Measurements from ENCODE around the gene RBMS3. TPM values are rescaled to one million over a fixed set of nuclear protein-coding genes. Genes with fewer than 3 reads are reported as not detected.

The RBMS3 gene
- total and polyA plus RNA-seq, 4 donors = 26.8 to 203 (median 94.8) TPM

GRCh38 chr3:29759411-29760225, 478.7 kb downstream of the RBMS3 start:
- H3K27me3 ChIP-seq (ENCODE audit: control insufficient read depth in 1 of 2, insufficient read depth in 2 of 2, low read length in 1 of 2) = no peaks in the 10 kb centered on the region
- H3K27ac ChIP-seq (ENCODE audit: low read depth in 1 of 2, low read length in 2 of 2) = peak overlapping the region; percentile 49 to 97
- H3K9me3 ChIP-seq (ENCODE audit: control insufficient read depth, low read length) = no peaks in the 10 kb centered on the region
- peak; percentile 33 for ATAC-seq (ENCODE audit: low FRiP score)
- DNase-seq = no peak
- 36 to 37% methylated on average over 9 of the region's 9 CpGs for WGBS, 2 donors
- peaks cover 6 to 20% of the 10 kb centered on the region in 2 donors for H3K4me1 ChIP-seq (ENCODE audit: control insufficient read depth in 1 of 2, insufficient read depth in 2 of 2, low read length in 2 of 2)
- intact Hi-C loops (cut with DNase I) = loop anchor here (2.0 to 10.0 kb wide), 5 partner anchors 232 to 1095 kb away; partner anchors contain the start of gene RBMS3 (in 1 of the 2)
- no peaks in the 10 kb centered on the region for H3K36me3 ChIP-seq (ENCODE audit: control insufficient read depth in 1 of 2, insufficient read depth in 2 of 2, low read length in 1 of 2)
- peak overlapping the region in 1 of 2 donors; percentile 26 for H3K4me3 ChIP-seq (ENCODE audit: low read length in 2 of 2)

GRCh38 chr3:29760226-29760685, 479.4 kb downstream of the RBMS3 start:
- ATAC-seq (ENCODE audit: low FRiP score) (no peak), DNase-seq (no peak)
- Histone ChIP-seq H3K4me3 (ENCODE audit: low read length in 2 of 2) (no peak overlapping the region), H3K27me3 (ENCODE audit: control insufficient read depth in 1 of 2, insufficient read depth in 2 of 2, low read length in 1 of 2) (no peaks in the 10 kb centered on the region), H3K27ac (ENCODE audit: low read depth in 1 of 2, low read length in 2 of 2) (peak overlapping the region in 1 of 2 donors; percentile 49), H3K36me3 (ENCODE audit: control insufficient read depth in 1 of 2, insufficient read depth in 2 of 2, low read length in 1 of 2) (no peaks in the 10 kb centered on the region), H3K4me1 (ENCODE audit: control insufficient read depth in 1 of 2, insufficient read depth in 2 of 2, low read length in 2 of 2) (peaks cover 6 to 20% of the 10 kb centered on the region in 2 donors), H3K9me3 (ENCODE audit: control insufficient read depth, low read length) (no peaks in the 10 kb centered on the region)
- intact Hi-C loops (cut with DNase I) = loop anchor here in 1 of 2 donors (5.0 to 10.0 kb wide), 3 partner anchors 478 to 1095 kb away; partner anchors contain the start of gene RBMS3

GRCh38 chr3:29761517-29761916, 480.6 kb downstream of the RBMS3 start:
- peaks cover 6 to 19% of the 10 kb centered on the region in 2 donors for H3K4me1 ChIP-seq (ENCODE audit: control insufficient read depth in 1 of 2, insufficient read depth in 2 of 2, low read length in 2 of 2)
- DNase-seq (no peak), ATAC-seq (ENCODE audit: low FRiP score) (no peak)
- H3K27ac ChIP-seq (ENCODE audit: low read depth in 1 of 2, low read length in 2 of 2) = peak overlapping the region in 1 of 2 donors; percentile 17
- intact Hi-C loops (cut with DNase I) = loop anchor here in 1 of 2 donors (5.0 to 10.0 kb wide), 3 partner anchors 479 to 1097 kb away; partner anchors contain the start of gene RBMS3
- no peak overlapping the region for H3K4me3 ChIP-seq (ENCODE audit: low read length in 2 of 2)
- H3K36me3 ChIP-seq (ENCODE audit: control insufficient read depth in 1 of 2, insufficient read depth in 2 of 2, low read length in 1 of 2) = no peaks in the 10 kb centered on the region
- no peaks in the 10 kb centered on the region for H3K27me3 ChIP-seq (ENCODE audit: control insufficient read depth in 1 of 2, insufficient read depth in 2 of 2, low read length in 1 of 2)
- H3K9me3 ChIP-seq (ENCODE audit: control insufficient read depth, low read length) = no peaks in the 10 kb centered on the region
- WGBS, 2 donors = 88 to 96% methylated on average over 2 of the region's 2 CpGs

- Histone ChIP-seq H3K4me3 (ENCODE audit: low read length in 2 of 2) (no peak overlapping the region), H3K36me3 (ENCODE audit: control insufficient read depth in 1 of 2, insufficient read depth in 2 of 2, low read length in 1 of 2) (no peaks in the 10 kb centered on the region), H3K27me3 (ENCODE audit: control insufficient read depth in 1 of 2, insufficient read depth in 2 of 2, low read length in 1 of 2) (no peaks in the 10 kb centered on the region), H3K27ac (ENCODE audit: low read depth in 1 of 2, low read length in 2 of 2) (no peak overlapping the region), H3K9me3 (ENCODE audit: control insufficient read depth, low read length) (no peaks in the 10 kb centered on the region), H3K4me1 (ENCODE audit: control insufficient read depth in 1 of 2, insufficient read depth in 2 of 2, low read length in 2 of 2) (peaks cover 2 to 10% of the 10 kb centered on the region in 2 donors)
- no peak for ATAC-seq (ENCODE audit: low FRiP score)
- intact Hi-C loops (cut with DNase I) = loop anchor here in 1 of 2 donors (5.0 to 10.0 kb wide), 3 partner anchors 481 to 1098 kb away; partner anchors contain the start of gene RBMS3
- 95 to 97% methylated on average over 1 of the region's 1 CpG for WGBS, 2 donors
- DNase-seq = no peak
These were observed 482.2 kb downstream of the RBMS3 start for GRCh38 chr3:29763115-29763514.

GRCh38 chr3:29764041-29764440, 483.2 kb downstream of the RBMS3 start:
- Histone ChIP-seq H3K36me3 (ENCODE audit: control insufficient read depth in 1 of 2, insufficient read depth in 2 of 2, low read length in 1 of 2) (no peaks in the 10 kb centered on the region), H3K4me3 (ENCODE audit: low read length in 2 of 2) (no peak overlapping the region), H3K9me3 (ENCODE audit: control insufficient read depth, low read length) (no peaks in the 10 kb centered on the region), H3K4me1 (ENCODE audit: control insufficient read depth in 1 of 2, insufficient read depth in 2 of 2, low read length in 2 of 2) (peaks cover 0 to 9% of the 10 kb centered on the region in 2 donors), H3K27ac (ENCODE audit: low read depth in 1 of 2, low read length in 2 of 2) (no peak overlapping the region), H3K27me3 (ENCODE audit: control insufficient read depth in 1 of 2, insufficient read depth in 2 of 2, low read length in 1 of 2) (no peaks in the 10 kb centered on the region)
- intact Hi-C loops (cut with DNase I) = loop anchor here in 1 of 2 donors (5.0 to 10.0 kb wide), 3 partner anchors 482 to 1099 kb away; partner anchors contain the start of gene RBMS3
- DNase-seq = no peak
- ATAC-seq (ENCODE audit: low FRiP score) = no peak
- WGBS, 2 donors = 47 to 66% methylated on average over 3 of the region's 3 CpGs

- peaks cover 0 to 7% of the 10 kb centered on the region in 2 donors for H3K4me1 ChIP-seq (ENCODE audit: control insufficient read depth in 1 of 2, insufficient read depth in 2 of 2, low read length in 2 of 2)
- H3K36me3 ChIP-seq (ENCODE audit: control insufficient read depth in 1 of 2, insufficient read depth in 2 of 2, low read length in 1 of 2) = no peaks in the 10 kb centered on the region
- no peak overlapping the region for H3K27ac ChIP-seq (ENCODE audit: low read depth in 1 of 2, low read length in 2 of 2)
- H3K27me3 ChIP-seq (ENCODE audit: control insufficient read depth in 1 of 2, insufficient read depth in 2 of 2, low read length in 1 of 2) = no peaks in the 10 kb centered on the region
- ATAC-seq (ENCODE audit: low FRiP score) = peak; percentile 76
- H3K4me3 ChIP-seq (ENCODE audit: low read length in 2 of 2) = no peak overlapping the region
- H3K9me3 ChIP-seq (ENCODE audit: control insufficient read depth, low read length) = no peaks in the 10 kb centered on the region
- no peak for DNase-seq
- WGBS, 2 donors = 27 to 35% methylated on average over 2 of the region's 2 CpGs
- intact Hi-C loops (cut with DNase I) = loop anchor here (5.0 to 10.0 kb wide), 4 partner anchors 482 to 1100 kb away; partner anchors contain the start of gene RBMS3 (in 1 of the 2)
These were observed 483.9 kb downstream of the RBMS3 start for GRCh38 chr3:29764603-29765254.

GRCh38 chr3:29771602-29772001, 490.7 kb downstream of the RBMS3 start:
- ATAC-seq (ENCODE audit: low FRiP score) (no peak), DNase-seq (no peak)
- WGBS, 2 donors = 94 to 97% methylated on average over 3 of the region's 3 CpGs
- H3K27me3 ChIP-seq (ENCODE audit: control insufficient read depth in 1 of 2, insufficient read depth in 2 of 2, low read length in 1 of 2) = no peaks in the 10 kb centered on the region
- H3K36me3 ChIP-seq (ENCODE audit: control insufficient read depth in 1 of 2, insufficient read depth in 2 of 2, low read length in 1 of 2) = no peaks in the 10 kb centered on the region
- intact Hi-C loops (cut with DNase I) = no loop called here
- no peaks in the 10 kb centered on the region for H3K4me1 ChIP-seq (ENCODE audit: control insufficient read depth in 1 of 2, insufficient read depth in 2 of 2, low read length in 2 of 2)
- H3K27ac ChIP-seq (ENCODE audit: low read depth in 1 of 2, low read length in 2 of 2) = no peak overlapping the region
- no peaks in the 10 kb centered on the region for H3K9me3 ChIP-seq (ENCODE audit: control insufficient read depth, low read length)
- H3K4me3 ChIP-seq (ENCODE audit: low read length in 2 of 2) = no peak overlapping the region

- H3K4me3 ChIP-seq (ENCODE audit: low read length in 2 of 2) = no peak overlapping the region
- H3K27me3 ChIP-seq (ENCODE audit: control insufficient read depth in 1 of 2, insufficient read depth in 2 of 2, low read length in 1 of 2) = no peaks in the 10 kb centered on the region
- ATAC-seq (ENCODE audit: low FRiP score) = no peak
- intact Hi-C loops (cut with DNase I) = no loop called here
- no peaks in the 10 kb centered on the region for H3K9me3 ChIP-seq (ENCODE audit: control insufficient read depth, low read length)
- DNase-seq = no peak
- no peak overlapping the region for H3K27ac ChIP-seq (ENCODE audit: low read depth in 1 of 2, low read length in 2 of 2)
- no peaks in the 10 kb centered on the region for H3K36me3 ChIP-seq (ENCODE audit: control insufficient read depth in 1 of 2, insufficient read depth in 2 of 2, low read length in 1 of 2)
- no peaks in the 10 kb centered on the region for H3K4me1 ChIP-seq (ENCODE audit: control insufficient read depth in 1 of 2, insufficient read depth in 2 of 2, low read length in 2 of 2)
- 89 to 95% methylated on average over 4 of the region's 4 CpGs for WGBS, 2 donors
These were observed 491.6 kb downstream of the RBMS3 start for GRCh38 chr3:29772436-29772835.
